ENCODE measurements around the gene PHOX2B.
"Not testable (repeated sequence)": the region's sequence is repeated elsewhere in the genome, so short reads cannot be mapped to it uniquely, and the experiment has no call there.

Gene PHOX2B

GRCh38 chr4:41744572-41745291, 3.8 kb downstream of the PHOX2B start:
- POLR2A ChIA-PET = no interaction called here
- no peak for TF ChIP-seq CTCF (IDR thresholded peaks at IDR 0.05; ENCODE audit: control extremely low read depth, extremely low read depth, low read depth, missing control alignments)
- no peak for DNase-seq (ENCODE audit: extremely low spot score)
- CTCF ChIA-PET = no interaction called here

DNA sequence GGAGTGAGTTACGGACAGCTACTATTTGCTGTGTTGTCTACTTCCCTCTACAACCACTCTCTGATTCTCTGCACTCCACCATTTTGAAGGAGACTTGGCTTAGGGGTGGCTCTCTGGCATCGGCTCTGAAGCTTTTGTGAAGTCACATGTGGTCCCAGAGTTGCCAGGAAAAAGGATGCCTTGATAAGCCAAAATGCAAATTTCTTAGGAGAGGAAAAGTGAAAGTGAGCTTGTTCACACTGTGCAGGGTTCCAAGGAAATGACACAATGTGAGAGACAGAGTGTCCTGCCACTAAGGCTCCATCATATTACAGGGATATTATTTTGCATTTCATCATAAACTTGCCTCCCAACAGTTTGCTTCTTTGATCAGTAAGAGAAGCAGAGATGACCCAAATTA, 7.2 kb downstream of the PHOX2B start:
- ChIA-PET POLR2A (no interaction called here), CTCF (interaction anchor here (1.2 to 1.5 kb wide), 3 partner anchors 10 to 142 kb away, joined by 3 to 4 read pairs (median 3); no protein-coding TSS in a partner anchor)
- DNase-seq (ENCODE audit: extremely low spot score) = no peak
- no peak for TF ChIP-seq CTCF (IDR thresholded peaks at IDR 0.05; ENCODE audit: control extremely low read depth, extremely low read depth, low read depth, missing control alignments)

DNA sequence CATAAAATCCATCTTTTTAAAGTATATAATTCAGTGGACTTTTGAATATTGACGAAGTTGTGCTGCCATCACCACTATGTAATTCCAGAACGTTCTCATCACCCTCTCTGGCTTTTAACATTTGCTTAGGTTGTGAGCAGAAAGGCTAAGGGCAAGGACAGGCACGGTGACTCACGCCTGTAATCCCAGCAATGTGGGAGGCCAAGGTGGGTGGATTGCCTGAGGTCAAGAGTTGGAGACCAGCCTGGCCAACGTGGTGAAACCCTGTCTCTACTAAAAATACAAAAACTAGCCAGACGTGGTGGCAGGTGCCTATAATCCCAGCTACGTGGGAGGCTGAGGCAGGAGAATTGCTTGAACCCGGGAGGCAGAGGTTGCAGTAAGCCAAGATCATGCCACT, 11.0 kb downstream of the PHOX2B start:
- CTCF ChIA-PET = not testable (repeated sequence)

DNA sequence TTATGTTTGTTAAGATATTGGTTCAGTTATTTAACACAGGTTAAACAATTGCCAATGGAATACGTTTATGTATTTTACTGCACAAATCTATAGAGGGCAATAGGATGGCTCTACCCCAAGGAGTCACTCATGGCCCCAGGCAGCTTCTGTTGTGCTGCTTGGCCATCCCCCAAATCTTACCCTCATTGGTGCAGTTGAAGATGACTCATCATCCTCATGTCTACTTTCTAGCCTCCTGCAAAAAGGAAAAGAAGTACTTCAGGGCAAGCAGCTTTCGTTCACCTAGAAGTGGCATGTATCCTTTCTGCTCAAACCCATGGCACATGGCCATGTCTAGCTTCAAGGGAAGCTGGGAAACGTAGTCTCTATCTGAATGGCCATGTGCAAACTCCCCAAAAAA, 14.2 kb downstream of the PHOX2B start:
- no peak for TF ChIP-seq CTCF (IDR thresholded peaks at IDR 0.05; ENCODE audit: control extremely low read depth, extremely low read depth, low read depth, missing control alignments)
- DNase-seq (ENCODE audit: extremely low spot score) = no peak
- ChIA-PET POLR2A (no interaction called here), CTCF (no interaction called here)

More for the DNA sequence above, 11.0 kb downstream of the PHOX2B start:
- DNase-seq (ENCODE audit: extremely low spot score); POLR2A ChIA-PET: not testable (repeated sequence)

DNA sequence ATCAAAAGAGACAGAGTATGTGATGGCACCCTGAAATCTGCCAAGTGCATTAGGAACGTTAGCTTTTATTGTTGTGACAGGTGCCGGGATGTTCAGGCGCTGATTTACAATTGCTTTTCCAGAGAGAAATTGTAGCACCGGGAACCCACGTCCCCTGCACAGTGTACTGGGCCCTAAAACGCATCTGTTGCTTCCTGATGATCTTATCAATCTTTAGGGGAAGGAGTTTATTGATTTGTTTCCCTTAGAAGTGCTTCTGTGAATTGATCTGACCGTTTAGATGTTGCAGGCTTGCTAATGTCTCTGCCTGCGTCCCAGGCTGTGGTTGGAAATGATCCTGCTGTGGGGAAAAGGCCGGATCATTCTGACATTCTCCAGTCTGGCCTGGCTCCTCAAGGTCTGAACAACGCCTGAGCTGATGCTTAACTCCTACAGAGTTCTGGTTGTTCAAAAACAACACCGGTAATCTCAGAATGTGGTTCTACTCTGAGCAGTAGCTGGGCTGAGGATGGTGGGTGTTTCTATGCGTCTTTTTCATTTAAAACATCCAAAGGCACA, 16.9 kb downstream of the PHOX2B start:
- no peak for DNase-seq (ENCODE audit: extremely low spot score)
- TF ChIP-seq CTCF (IDR thresholded peaks at IDR 0.05; ENCODE audit: control extremely low read depth, extremely low read depth, low read depth, missing control alignments) = no peak
- ChIA-PET CTCF (interaction anchor here (1.0 kb wide), 1 partner anchor 9 kb away, joined by 3 read pairs; no protein-coding TSS in a partner anchor), POLR2A (no interaction called here)

DNA sequence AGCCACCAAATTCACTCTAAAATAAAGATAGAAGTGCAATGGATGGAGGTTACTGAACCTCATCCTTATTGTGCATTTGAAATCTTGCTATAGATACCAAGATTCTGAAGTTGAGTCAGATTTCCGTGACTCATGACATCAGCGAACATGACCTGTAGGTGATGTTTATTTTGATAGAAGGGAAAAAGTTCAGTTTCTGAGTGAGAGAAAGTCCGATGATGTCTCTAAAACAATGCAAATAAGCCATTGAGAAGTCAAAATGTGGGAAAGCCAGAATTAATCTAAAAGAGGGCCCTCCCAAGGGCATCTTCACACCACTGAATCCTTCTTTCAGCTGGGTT, 20.0 kb downstream of the PHOX2B start:
- POLR2A ChIA-PET = no interaction called here
- no peak for DNase-seq (ENCODE audit: extremely low spot score)
- TF ChIP-seq CTCF (IDR thresholded peaks at IDR 0.05; ENCODE audit: control extremely low read depth, extremely low read depth, low read depth, missing control alignments) = no peak
- CTCF ChIA-PET = interaction anchor here (0.9 kb wide), 1 partner anchor 11 kb away, joined by 3 read pairs; no protein-coding TSS in a partner anchor

DNA sequence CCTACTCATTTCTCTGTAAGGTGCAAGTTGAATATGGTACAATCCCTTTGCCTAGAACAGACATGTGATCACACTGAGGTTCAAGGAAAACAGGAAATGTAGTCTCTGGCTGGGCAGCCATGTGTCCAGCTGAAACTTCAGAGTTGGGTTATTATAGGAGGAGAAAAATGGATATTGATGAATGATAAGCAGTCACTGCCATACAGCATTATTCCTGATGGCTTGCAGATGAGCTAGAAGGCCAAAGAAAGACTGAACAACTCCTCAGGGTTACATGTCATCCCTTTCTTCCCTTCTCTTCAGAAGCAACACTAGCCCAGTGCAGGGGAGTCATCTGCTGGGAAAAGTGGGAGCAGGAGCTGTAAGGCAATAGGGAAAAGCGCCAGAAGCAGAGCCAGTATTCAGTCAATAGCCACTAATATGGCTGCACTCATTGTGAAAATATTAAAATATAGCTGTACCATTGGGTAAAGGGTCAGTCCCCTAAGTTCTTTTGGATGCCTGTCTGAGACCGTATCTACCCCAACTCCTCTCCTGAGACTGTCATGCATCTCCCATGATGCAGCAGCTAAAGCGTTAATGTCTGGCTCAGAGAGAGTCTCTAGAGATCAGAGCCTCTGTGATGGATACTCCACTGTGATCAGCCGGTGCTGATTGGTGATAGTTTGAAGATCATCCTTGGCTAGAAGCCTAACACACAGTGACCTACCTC, 20.5 kb downstream of the PHOX2B start:
- CTCF ChIA-PET = interaction anchor here (0.9 kb wide), 1 partner anchor 10 kb away, joined by 3 read pairs; no protein-coding TSS in a partner anchor
- TF ChIP-seq CTCF (IDR thresholded peaks at IDR 0.05; ENCODE audit: control extremely low read depth, extremely low read depth, low read depth, missing control alignments) = no peak
- DNase-seq (ENCODE audit: extremely low spot score) = no peak
- POLR2A ChIA-PET = no interaction called here
